GM19467 (cell line): ENCODE results near the gene FBXW10B.
"Not testable (repeated sequence)": the region's sequence is repeated elsewhere in the genome, so short reads cannot be mapped to it uniquely, and the experiment has no call there.

Source experiments
- ATAC-seq: cut with Tn5 transposase; IDR thresholded peaks from one replicate; pipeline ENCODE4 v1.9.1; 2021; ENCODE audit warnings: mild to moderate bottlenecking, moderate library complexity; ENCODE audit not compliant: unreplicated experiment

FBXW10B gene

DNA sequence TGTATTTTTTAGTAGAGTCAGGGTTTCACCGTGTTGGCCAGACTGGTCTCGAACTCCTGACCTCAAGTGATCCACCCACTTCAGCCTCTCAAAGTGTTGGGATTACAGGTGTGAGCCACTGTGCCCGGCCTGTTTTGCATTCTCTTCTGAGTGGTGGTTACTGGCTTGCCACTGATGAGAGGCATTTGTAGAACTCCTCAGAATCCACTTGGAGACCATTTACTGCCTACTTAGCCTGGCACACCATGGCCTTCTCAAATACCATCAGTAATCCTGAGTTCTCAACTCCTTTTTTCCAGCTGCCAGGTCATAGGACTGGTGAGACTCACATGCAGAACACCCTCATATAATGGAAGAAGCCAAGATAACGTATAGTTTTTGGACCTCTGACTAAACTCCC is 22.5 kb upstream of the FBXW10B start:
- ATAC-seq: not testable (repeated sequence)

DNA sequence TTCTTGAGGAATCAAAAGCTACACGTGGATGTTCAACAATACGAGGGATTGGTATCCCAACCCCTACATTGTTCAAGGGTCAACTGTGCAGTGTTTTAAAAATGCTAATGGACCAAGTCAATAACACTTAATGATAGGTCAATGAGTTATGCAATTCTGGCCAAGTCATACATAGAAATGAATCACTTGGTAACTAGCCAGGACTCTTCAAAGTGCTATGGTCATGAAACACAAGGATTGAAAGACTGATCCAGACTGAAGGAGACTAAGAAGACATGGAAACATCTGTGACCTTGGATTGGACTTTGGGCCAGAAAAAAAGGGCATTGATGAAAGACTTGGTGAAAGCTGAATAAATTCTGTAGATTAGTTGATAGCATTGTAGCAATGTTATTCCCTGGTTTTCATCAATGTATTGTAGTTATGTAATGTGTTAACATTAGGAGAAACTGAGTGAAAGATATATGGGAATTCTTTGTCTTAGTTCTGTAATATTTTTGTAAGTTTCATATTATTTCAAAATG is 11.5 kb upstream of the FBXW10B start:
- ATAC-seq: not testable (repeated sequence)

DNA sequence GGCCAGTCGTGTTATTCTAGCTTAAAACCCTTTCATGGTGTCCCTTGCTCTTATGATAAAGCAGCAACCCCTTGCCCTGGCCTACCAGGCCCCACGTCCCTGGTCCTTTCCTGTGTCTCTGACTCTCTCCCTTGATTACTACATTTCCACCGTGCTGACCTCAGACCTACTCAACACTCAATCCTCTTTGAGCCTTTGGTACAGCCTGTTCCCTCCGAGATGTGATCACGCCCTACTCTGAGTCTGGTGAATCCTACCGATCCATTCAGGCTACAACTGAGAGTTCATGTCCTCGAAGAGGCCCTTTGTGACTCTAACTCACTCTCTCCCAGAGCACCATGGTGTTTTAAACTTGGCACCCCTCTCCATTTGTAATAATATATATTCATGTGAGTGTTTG is 10.5 kb upstream of the FBXW10B start:
- not testable (repeated sequence) for ATAC-seq

DNA sequence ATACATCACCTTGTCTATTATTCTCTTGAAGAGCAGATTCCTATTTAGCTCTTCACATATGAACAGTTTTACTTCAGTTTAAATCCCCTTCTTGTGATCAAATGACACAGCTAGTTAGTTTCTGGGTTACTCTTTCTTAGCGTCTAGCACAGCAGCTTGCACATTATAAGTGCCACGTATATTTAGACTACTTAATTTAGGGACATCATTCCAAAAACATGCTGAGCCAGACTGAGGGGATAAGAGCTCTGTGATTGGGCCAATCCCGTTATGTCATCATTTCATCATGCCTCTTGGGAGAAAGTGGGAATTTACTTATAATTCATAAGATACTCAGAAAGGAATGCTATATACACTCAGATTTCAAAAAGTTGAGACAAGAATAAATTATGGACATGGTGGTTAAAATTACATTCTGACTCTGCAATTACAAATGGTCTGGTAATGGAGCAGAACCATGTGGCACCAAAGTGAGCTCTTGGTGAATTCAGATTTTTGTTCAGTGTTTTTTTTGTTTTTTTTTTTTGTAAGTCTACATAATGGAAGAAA is 4.2 kb upstream of the FBXW10B start:
- not testable (repeated sequence) for ATAC-seq

DNA sequence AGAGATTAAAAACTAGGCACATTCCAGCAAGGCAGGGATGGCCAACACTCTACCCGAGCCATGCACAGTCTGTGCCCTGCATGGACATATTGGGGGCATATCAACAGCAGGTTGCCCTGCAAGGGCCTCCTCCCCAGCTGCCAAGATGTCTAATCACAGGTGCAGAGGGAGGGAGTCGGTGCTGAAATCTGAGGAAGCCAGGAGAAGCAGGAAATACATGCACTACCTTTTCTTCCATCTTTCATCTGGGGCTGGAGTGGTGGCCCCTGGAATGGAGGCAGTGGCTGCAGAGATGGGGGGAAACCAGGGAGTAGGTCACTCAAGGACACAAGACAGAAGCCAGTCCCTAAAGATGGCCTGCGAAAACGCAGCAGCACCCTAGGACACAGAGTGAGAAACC is 3.8 kb upstream of the FBXW10B start:
- not testable (repeated sequence) for ATAC-seq

DNA sequence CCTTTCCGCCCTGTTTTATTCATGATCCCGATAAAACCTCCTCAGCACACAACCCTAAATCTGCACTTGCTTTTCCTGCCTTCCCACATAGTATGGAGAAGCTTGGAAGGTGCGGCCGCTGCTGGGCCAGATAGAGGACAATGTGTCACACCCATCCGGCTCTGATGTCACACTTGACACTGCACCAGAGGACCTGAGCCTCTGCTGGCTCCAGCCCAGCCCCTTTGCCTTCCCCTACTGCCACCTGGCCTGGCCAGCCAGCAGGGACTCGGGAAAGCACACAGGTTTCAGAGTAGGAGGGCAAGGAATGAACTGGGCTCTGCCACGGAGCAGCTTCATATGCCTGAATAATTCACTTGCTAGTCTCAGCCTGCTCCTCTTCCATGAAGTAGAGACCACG is 2.6 kb upstream of the FBXW10B start:
- ATAC-seq: not testable (repeated sequence)

DNA sequence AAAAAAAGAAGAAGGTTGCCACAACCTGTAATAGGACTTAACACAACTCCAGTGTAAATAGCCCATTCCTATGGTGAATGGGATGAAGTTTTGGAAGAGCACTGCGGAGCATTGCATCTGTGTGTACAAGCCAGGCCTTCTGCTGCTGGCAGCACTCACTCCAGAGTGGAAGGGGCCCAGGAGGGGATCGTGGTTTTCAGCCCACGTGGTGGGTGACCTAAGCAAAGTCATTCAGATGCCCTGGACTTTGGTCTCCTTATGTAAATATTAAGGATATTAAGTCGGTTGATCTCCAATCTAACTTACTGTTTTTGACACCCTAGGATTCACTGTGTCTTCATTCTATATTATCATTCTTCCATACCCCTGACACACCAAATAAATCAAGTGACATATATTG is 2.7 kb downstream of the FBXW10B start:
- ATAC-seq: not testable (repeated sequence)

DNA sequence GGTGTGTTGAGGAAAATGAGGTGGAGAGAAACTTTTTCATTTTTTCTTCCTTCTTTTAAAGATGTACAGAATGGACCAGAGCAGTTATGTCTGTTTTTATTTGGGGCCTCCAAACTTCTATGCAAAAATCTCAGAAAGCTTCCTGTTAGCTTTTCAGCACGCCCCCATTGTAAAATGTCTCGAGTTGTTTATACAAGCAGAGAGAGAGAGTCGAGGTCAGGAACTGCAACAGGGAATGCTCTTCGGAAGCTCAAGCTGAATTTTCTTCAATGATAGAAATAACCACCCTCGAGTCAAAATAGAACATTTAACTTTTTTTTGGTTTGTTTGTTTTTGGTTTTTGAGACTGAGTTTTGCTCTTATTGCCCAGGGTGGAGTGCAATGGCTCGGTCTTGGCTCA is 3.7 kb downstream of the FBXW10B start:
- ATAC-seq: not testable (repeated sequence)

DNA sequence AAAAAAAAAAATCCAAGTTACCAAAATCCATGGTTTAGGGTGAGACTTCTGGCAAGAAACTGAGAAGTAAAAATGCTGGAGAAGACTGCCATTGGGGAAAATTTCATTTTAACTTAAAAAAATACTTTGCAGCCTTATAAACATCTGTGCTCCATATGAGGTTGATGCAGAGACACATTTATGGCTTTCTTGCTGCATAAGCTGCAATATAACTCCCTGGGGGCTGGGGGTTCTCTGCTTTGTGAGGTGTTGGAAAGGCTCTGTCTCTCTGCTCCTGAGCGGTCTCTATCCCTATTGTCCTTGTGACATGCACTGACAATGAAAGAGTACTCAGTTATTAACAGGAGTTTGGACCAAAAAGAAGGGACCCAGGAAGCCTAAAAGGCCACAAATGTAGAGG is 6.4 kb downstream of the FBXW10B start:
- not testable (repeated sequence) for ATAC-seq

DNA sequence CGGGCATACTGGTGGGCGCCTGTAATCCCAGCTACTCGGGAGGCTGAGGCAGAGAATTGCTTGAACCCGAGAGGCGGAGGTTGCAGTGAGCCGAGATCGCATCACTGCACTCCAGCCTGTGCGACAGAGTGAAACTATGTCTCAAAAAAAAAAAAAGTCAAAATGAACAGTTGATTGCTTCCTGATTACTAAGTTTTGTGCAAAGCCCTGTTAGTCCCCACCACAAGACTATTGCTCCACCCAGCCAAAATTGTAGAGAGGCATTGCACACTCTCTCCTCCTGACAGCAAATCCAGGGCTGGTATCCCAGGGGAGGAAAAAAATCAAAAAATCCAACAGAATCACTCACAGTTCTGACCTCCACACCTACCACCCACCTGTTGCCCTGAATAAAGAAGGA is 26.5 kb downstream of the FBXW10B start:
- ATAC-seq: not testable (repeated sequence)

DNA sequence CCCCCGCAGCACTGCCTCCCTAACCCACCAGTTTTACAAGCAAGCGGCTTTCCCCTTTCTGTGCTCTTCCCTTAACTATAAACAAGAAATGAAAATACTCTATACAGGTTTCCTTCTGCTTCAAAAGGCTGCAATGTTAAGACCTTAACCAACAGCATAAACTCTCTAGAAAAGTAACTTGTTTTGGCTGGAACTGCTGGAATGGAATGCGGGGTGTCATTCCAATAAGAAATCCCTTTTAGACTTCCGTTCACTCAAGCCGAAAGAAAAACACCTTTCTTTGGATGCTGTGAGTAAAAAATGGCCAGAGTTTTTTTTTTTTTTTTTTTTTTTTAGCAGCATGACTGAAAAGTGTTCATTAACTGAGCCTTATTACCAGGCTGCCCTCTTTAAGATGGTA is 27.5 kb downstream of the FBXW10B start:
- not testable (repeated sequence) for ATAC-seq

DNA sequence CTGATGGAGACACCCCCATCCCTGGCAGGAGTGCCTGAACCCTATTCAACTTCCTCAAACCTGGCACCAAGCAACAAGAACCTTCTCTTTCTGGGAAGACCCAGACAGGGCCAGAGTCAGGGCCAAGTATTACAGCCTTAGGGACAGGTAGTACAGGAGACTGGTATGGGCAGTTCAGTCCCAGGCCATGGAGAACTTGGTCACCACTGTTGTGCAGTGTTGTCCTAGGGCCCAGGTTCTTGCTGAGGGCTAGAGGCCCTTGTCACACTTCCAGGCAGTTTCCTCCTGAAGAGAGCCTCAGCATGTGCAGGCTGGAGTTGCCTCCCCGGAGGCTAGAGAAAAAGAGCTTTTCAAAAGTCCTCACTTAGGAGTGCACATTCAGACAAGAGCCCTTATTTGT is 28.7 kb downstream of the FBXW10B start:
- ATAC-seq: not testable (repeated sequence)

DNA sequence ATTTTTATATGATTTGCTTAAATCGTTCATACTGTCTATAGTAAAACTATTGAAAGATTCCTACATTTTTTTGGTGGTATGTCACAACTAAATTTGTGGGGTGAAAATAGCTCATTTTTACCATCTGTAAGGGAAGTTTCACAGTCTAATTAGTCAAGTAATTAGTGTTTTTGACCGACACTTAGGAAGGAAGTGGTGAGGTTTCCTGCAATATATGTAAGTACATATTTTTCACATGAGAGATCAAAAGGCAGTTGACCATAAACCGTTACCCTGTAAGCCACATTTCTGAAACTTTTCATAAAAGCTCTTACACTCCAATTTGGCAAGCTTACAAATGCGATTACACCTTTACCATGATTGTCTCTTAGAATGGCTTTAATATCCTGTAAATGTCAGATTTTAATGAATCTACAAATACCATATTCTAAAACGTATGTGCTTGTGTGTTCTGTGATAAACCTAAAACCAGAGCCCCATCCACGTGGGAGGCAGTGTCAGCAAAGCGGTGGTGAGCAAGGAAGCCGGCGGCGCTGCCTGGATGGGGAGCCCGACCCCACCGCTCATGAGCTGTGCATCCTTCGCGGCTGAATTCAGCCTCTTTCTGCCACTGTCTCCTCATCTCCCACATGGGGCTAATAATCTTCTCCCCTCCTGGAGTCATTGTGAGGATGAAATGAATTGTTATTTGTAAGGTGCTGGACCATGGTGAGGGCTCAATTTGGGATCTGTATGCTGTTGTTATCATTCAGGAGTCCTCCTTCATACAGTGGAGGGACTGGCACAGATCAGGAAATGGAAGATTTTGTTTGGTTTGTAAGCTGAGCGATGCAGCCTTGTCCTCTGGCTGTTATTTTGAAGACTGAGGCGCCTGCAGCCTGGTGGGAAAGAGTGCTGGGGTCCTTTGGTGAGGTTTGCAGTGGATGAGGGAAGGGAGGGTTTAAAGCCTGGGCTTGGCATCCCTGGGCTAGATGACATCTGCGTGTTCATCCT is 29.7 kb downstream of the FBXW10B start:
- peak; percentile 74 for ATAC-seq

DNA sequence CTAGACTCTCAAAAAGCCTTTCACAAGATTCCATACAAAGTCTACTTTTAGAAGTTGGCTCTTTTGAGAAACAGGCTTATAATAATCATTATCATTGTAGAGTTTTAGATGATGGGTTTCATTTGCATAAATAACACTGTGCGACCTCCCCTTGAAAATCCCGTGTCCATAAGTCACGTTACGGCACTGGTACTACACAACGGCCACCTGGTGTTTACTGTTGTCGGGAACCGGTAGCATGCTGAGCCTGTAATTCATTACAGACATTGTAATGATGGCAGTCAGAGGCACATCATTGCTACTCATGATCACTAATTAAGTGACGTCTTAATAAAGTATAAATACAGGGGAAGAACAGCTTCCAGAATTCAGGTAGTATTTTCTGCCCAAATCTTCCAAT is 31.5 kb downstream of the FBXW10B start:
- not testable (repeated sequence) for ATAC-seq

DNA sequence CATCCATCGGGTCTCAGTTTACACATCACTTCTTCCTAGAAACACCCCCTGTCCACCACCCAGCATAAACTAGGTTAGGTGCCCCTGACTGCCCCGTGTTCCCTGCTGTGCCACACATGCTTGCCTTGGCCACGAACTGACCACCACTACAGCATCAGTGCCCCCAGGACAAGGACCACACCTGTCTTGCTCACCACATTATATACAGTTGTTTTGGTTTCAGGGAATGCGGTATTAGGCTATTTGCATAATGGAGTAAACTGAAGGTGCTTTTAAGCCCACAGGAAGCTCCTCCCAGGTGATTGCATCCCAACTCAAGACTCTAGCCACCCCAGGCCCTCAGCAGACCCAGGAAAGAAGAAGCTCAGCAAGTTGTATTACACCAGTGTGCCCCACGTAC is 36.2 kb downstream of the FBXW10B start:
- not testable (repeated sequence) for ATAC-seq

DNA sequence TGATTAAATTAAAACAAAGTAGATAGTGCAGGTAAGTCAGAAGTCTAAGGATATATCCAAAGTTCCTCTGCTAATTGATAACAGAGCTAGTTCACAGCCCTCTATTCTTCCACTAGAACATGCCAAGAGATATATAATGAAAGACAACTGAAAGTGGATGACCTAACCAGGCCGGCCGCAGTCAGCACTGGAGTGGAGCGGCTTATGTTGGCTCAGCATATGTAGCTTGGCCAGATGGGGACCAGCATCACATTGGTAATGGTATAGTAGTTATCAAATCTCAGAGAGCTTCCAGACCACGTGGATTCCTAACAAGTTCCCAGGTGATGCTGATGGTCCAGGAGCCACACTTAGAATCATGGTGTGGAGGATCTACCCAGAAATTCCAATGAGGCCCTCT is 38.0 kb downstream of the FBXW10B start:
- ATAC-seq: not testable (repeated sequence)

DNA sequence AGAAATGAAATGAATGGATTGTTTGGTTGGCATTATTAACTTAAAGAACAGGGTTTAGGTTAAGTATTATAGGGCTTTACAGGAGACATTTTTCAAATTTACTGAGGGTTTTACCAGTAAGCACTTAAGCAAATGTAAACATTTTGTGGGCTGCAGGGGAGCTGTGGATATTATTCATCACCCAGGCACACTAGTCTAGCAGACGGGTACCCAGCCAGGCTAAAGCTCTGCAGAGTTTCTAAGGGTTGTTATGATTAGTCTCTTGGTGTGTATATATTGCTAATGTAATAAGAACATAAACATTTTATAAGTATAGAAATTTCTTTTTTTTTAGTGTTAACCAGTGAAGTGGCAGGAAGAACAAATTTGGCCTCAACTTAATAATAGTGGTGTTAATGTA is 42.7 kb downstream of the FBXW10B start:
- ATAC-seq: not testable (repeated sequence)

DNA sequence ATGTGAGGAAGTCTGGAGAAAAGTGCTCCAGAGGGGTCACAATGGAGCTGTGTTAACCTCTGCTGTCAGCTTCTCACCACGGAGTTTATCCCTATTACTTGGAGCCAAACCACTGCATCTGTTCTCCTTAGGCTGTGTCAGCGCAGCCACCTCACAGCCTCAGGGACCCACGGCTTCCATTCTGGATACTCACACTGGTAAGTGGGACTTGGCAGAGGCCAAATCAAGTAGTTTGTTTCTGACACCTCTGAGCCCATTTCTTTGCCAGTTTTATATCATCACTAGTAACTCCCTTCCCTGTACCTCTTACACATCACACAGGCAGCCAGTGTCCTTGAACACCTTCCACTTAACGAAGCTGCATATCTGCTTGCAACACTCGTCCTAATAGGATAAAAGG is 44.8 kb downstream of the FBXW10B start:
- not testable (repeated sequence) for ATAC-seq

DNA sequence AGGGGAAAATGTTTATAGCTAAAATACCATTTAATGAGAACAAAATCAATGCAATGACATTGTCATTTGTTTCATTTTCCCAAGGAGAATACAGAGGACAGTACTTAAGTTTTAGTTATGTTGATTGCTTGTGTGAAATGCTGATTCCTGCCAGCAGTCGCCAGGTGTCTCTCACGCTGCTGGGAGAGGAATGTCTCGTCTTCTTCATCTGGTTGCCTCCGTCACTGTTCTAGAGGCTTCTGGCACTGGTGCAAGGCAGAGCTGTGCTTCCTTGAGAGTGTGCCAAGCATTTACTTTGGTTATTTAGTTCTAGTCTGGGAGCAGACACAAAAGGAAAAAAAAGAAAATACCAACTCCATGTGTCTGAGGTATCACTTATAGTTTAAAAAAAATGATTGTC is 45.6 kb downstream of the FBXW10B start:
- not testable (repeated sequence) for ATAC-seq
